ENCODE results near the gene SLC17A4.

Gene SLC17A4

DNA sequence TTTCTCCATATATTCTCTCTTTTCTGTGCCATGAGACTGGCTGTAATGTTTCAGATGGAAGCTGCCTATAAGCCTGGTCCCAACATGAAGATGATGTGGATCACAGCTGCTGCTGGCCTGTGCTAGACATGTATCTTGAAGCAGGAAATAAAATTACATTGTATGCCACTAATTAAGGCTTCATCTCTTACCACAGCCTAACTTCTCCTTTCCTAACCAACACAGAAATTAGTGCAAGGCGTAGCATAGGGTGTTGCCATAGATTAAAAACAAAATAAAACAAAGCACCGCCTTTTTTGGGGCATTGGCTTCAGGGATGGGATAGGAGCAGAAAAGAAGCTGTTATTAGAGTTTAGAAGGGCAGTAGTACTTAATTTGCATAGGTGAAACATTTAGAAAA, 4.7 kb upstream of the SLC17A4 start:
- no peak for DNase-seq

DNA sequence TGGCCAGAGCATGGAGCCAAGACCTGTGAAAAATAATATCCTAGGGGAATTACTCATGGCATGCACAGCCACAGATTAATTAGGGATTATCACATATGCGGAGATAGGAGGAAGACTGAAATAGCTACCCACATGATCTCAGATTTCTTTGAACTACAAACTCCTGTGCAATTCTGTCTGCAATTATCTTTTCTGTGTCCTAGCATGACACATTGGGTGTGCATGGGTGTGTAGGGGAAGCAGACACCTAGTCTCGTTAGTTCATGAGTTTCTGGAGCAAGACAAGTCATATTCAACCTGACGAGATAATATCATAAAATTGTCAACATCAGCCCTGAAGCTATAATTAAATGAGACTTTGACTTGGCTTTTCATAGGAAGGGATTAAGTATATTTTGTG, 3.6 kb upstream of the SLC17A4 start:
- DNase-seq: no peak

DNA sequence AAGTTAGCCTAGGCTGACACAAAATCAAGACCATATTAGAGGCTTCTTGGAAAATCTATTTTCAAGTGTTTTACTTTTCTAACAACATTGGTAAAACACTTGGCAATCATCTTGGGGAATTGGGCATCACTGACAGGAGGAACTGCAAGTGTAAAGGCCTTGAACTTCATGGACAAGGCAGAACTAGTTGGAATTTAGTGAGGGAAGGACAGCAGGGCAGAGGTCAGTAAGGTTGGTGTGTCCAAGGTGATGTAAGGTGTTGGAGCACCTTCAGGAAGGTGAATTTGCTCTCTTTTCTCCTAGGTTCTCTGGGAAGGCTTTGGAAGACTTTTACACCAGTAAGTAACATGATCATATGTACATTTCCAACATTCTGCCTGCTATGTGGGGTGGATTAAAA, 1.5 kb upstream of the SLC17A4 start:
- DNase-seq: no peak

DNA sequence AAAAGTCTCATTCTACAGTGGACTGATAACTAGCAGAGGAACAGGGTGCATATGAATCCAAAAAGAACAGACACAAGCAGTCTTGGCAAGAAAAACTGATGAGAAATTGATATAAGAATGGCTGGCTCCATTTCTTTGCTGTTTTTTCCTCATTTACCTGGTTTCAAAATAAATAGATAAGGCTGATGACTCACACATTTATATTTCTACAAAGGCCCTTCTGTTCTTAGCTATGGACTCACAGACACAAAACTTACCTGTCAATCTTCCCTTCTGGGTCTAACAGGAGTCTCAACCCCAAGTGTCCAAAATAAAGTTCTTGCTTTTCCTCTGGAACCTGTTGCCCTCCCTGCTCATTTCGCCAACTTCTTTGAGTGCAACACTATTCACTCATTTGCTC, 941 bp downstream of the SLC17A4 start:
- no peak for DNase-seq

DNA sequence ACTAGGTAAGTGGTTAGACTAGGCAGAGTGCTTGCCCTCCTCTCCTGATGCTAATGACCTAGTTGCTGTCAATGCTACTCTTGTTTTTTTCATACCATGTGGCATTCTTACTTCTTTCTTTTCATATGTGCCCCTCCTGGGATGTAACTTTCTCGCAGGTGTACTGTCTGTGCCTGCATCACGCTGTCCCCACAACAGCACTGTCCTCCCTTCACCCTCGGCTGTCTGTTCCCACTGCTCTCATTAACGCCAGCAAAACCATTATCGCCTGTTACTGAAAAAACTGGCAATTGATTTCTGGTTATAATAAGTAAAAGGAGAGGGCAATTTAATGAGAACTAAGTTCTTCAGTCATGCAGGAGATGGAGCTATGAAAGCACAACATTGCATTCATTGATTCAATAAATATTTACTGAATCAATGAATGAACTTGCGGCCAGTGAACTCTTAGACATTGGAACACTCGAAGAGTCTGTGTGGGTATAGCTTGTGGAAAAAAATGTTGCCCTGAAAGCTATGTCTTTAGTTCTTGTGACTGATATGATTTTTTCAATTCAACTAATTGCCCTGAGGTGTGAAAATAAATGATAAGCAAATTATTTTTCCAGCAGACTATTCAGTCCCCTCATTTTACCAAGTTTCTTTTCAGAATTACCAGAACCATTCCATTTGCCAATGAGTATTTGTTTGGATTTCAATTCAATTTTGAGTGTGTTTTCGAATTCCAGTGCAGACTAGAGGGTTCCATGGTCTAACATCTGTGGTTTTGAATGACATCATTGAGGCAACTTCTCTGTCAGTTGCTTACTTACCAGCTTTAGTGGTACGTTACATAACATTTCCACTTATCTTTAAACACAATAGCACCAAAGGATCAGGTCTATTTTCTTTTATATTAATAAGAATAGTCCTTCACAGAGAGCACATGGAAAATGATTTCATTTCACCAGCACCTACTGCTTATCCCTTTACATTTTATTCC, 2.1 kb downstream of the SLC17A4 start:
- no peak for DNase-seq

DNA sequence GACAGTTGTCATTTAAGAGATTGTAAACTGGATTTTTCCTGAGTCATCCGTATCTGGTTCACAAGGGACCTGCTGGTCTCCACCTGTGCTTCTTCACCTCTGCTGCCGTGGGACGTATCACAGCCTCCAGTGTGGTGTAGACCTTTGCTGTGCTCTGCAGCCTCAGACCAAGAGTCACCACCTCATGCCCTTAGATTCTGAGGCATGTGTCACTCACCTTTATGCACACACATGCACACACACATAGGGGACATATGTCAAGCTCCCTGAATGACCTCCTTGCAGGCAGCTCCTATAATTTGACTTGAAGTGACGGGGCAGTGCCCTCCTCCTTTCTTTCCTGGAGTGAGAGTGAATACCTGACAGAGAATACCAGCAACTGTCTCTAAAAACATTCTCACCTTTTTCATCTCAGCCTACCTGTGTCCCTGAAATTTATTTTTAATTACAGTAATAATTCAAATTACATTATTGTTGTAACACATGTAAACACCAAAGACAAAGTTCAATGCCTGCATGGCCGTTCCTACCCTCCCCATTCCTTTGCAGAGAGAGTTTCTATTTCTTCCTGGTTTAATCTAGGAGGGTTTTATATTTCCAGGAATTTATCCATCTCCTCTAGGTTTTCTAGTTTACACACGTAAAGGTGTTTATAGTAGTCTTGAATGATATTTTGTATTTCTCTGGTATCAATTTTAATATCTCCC, 3.5 kb downstream of the SLC17A4 start:
- no peak for DNase-seq

DNA sequence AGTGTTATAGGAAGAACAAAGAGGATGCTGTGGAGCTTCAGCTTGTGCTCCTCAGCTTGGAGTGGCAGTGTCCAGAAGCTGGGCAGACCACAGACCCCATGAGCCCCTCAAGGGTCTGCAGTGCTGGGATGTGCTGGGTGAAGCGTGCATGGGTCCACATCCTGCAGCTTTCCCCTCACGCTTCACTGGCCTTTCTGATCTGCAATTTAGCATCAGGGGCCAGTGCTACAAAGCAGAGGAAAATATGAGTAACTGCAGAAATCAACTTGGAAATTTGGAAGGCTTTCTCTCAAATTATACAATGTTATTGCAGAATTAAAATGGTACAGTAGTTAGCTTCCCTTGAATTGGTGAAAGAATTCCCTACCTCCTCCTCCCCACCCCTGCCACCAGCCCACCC, 10.1 kb downstream of the SLC17A4 start:
- DNase-seq: no peak

DNA sequence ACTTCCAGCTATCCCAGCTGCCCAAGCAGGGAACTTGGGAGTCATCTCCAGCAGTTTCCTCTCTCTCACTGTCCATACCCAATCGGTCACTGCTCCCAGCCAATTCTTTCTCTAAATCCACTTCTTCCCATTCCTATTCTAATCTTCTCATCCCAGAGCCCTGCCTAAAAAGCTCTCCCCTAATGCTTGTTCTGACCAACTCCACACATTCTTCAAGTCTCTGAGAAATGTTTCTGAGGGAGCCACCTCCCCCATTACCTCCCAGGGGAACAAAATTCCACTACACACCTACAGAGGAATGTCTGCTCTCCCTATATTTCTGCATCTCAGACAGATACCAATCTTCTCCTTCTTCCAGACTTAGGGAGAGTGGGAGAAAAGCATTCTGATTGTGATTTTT, 14.0 kb downstream of the SLC17A4 start:
- no peak for DNase-seq

DNA sequence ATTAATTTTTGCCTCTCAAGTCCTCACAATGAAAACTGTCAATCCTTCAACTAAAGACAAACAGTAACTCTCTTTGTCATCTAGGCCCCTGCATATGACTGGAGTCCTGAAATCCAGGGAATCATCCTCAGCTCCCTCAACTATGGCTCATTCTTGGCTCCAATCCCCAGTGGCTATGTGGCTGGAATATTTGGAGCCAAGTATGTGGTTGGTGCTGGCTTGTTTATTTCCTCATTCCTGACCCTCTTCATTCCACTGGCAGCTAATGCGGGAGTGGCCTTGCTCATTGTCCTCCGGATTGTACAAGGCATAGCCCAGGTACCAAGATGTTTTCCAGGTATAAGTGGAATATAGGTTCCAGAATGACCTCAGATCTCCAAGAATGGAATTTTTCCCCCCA, 15.4 kb downstream of the SLC17A4 start:
- DNase-seq: no peak

DNA sequence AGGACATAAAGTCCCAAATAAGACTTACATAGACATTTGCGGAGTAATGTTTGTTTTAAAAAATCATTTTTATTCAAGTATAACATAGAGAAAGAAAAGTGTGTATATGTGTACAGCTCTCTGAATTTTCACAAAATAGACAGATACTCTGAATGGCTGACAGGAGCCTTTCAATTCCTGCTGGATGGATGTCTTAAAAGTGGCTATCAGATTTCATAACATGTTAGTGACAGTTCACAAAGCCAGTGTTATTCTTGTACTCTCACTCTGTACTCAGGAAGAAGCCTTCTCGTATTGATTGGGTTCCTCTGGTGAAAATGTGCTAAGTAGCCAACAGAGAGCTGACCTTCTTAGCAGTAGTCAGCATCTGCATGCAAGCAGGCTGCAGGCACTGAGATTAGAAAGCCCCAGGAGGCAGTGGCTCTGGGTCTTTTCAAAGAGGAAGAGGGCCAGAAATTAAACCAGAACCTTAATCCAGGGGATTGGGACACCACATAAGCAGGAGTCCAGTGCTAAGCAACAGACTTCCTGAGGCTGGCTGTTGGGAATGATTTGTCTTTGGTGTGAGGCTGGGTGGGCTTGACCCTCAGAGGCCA, 19.7 kb downstream of the SLC17A4 start:
- DNase-seq: no peak

DNA sequence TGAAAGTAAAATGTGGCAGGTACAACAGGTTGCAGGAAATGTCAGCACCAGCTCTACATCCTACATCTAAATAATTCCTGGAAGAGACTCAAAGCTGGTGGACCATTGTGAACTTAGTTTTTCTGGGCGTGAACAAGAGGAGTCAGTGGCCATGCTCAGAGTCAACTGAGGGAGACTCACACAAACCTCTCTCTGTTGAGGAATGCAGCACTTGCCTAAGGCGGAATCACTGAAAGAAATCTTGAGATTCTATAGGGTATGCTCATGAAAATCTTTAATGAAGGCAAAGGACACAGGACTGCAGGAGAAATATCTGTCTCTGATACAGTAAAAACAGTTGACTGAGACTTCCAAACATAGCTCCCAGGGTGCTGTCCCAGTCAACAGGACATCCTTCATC, 22.5 kb downstream of the SLC17A4 start:
- DNase-seq: no peak

DNA sequence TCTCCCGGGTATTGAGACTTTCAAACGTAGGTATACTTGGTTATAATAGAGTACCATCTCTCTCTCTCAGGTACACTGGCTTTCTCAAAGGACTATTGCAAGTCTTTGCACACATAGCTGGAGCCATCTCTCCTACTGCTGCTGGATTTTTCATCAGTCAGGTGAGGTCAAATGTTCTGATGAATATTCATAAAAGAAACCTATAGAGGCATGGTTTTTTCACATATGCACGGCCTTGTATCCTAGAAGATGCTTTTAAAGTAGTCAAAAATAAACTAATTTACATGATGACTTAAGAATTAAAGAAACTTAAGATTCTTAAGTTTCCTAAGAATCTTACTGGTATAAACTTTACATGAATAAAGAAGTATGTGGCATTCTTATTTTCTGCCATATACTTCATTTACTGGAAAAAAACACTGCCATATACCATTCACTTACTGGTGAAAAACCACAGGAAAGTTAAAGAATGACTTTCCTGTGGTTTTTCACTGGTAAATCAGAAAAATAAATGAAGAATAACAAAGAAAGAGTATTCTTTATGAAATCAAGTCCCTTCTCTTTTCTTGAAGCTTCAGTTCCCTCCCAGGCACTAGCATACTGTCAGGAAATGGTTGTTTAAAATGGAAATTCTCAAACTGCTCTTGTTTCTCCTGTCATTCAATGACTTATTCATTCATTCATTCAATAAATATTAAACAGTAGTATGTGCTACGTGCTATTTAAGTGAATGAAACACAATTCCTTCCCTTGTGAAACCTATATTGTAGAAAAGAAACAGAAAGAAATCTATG, 23.5 kb downstream of the SLC17A4 start:
- DNase-seq: no peak

DNA sequence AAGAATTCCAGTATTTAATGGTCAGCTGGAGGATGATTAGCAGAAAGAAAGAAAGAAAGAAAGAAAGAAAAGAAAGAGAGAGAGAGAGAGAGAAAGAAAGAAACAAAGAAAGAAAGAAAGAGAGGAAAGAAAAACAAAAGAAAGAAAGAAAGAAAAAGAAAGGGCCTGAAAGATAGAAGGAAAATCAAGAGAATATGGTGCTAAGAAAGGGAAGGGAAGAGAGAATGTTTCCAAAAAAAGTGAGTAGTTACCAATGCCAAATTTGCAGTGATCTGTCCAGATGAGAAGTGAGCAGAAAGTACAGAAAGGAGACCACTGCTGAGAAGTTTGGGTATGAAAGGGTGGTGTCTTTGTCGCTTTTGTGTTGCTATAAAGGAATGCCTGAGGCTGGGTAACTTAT, 26.6 kb downstream of the SLC17A4 start:
- no peak for DNase-seq

DNA sequence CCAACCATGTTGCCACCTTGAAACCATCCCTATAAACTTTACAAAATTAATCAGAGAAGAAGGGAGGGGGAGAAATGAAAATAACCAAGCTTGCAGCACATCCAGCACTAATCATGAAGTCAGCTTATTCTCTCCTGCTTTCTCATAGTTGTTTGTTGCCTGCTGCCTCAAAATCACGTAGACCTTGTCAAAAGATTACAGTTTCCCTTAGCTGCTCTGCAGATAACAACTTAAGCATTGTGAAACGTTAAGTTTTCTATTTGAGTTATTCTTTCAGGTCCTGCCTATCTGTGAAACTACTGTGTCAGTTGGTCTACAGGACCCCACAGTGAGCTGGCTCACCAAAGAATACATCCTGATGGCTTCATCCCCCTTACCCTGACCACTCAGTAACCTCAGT, 32.9 kb downstream of the SLC17A4 start:
- no peak for DNase-seq

DNA sequence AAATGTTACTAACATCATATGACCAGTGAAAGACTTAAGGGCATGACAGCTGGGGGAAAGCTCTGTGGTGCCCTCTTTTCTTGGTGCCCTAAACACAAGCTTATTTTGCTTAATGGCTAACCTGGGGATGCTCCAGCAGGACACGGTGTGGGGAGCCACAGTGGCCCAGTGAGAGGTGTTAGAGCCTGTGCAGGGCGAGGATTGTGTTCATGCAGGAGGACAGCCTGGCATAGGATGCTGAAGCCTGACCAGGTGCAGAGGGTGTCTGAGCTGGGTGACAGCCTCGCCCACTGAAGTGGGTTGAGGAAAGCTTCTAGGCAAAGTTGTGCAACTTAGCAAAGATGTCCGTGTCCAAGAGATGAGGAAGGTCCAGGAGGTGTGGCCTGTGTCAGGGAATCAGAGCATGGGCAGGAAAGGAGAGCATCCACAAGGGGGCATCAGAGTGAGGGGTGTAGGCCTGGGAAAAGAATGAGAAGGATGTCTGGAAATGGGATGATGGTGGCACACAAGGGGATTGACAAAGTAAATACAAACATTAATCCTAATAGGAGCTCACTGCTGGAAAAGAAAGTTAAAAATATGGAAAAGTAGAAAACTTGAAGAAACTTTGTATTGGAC, 33.9 kb downstream of the SLC17A4 start:
- no peak for DNase-seq

DNA sequence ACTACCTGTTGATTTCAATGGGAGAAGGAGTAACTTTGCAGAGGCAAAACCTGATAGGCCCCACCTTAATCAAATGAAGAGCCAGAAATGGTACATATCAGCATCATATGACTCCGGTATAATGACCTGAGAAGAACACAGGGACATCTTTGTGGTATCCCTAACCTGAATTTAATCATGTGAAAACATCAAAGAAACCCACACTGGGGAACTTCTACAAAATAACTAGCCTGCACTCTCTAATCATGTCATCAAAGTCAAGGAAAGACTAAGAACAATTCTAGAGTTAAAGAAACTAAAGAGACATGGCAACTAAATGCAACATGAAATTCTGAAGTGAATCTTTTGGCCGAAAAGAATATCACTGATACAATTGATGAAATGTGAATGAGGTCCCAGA, 34.9 kb downstream of the SLC17A4 start:
- no peak for DNase-seq

DNA sequence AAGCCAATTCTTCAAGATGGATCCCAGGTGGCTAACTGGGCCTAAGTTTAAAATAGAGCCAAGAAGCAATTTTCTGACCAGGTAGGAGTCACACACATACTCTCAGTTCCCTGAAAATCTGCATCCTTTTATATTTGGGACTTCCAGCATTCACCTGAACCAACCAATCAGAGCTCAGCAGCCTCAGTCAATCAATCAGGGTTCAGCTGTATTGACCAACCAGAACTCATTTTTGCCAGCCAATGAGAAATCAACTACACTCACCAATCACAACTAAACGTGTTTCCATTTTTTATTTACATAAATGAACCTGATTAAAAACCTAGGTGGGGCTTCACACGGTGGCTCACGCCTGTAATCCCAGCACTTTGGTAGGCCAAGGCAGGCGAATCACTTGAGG, 37.5 kb downstream of the SLC17A4 start:
- DNase-seq: no peak

DNA sequence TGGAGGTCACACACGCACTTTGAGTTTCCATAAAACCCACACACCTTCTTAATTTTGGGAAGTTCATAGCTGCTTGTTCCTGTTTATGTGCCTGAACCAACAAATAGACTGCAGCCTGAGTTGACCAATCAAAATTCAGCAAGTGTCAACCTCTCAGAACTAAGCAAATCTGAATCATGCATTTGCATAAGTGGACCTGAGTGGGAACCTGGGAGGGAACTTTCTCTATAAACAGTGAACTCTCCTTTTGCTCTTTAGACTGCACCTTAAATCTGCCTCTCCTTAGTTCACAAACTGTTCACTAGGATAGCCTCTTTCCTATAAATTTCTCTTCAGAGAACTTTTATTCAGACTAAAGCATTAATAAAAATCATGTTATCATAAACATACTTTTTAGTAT, 39.4 kb downstream of the SLC17A4 start:
- DNase-seq: no peak

DNA sequence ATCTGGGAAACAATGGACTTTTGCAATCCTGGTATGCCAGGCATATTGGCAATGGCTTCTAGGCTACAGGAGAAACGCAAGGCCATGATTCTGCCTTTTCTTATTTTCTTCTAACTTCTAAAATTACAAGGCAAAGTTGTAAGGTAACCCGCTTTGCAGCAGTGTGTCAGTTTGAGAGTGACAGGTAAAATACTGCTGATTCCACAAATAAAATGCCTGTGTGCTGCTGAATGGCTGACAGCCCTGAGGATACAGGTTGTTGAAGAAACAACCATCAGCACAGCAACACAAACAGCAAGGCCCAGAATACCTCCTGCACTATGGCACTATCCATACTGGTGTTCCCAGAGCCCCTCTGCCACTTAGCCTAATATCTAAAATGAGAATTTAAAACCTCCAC, 40.2 kb downstream of the SLC17A4 start:
- DNase-seq: no peak

DNA sequence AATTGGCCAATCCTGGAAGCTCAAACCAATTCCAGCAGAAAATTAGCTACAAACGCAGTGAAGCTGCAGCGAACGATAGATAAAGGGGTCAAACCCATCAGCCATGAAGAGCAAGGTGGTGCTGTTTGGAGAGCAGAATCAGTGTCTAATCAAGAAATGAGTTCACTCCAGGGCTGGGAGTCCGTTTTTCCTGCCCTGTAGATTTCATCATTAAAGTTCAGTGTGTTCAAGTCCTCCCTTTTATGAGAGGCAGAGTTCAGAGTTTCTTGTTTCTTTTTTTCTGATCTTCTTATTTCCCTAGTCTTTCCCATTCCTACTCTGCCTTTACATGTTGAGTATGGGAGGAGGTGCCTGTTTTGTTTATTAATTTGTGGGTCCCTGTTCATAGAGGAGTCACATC, 46.9 kb downstream of the SLC17A4 start:
- no peak for DNase-seq

DNA sequence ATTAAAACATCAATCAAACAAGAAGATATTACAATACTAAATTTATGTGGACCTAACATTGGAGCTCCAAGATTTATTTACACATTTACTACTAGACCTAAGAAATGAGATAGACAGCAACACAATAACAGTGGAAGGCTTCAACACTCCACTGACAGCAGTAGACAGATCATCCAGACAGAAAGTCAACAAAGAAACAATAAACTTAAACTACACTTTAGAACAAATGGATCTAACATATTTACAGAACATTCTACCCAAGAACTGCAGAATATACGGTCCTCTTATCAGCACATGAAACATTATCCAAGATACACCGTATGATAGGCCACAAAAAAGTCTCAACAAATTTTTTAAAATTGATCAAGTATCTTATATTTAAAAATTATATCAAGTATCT, 50.3 kb downstream of the SLC17A4 start:
- DNase-seq: no peak

DNA sequence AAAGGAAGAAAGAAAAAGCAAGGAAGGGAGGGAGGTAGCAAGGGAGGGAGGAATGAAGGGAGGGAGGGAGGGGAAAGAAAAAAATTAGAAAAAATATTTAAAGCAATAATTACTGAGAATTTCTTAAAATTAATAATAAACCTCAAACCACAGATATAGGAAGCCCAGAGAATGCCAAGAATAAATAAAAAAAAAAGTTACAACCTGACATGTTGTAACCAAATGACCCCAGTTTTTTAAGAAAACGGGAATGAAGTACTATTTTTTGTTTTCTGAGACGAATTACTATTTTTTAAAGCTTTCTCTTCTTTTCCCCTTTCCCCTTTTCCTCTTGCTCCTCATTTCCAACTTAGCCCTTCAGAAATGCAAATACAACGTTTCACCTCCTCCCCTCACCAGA, 60.7 kb downstream of the SLC17A4 start:
- DNase-seq: no peak
